ENCODE data around the gene SIL1. TPM values are rescaled to one million over a fixed set of nuclear protein-coding genes. Genes with fewer than 3 reads are reported as not detected.

The SIL1 gene
- total and polyA plus RNA-seq, 9 of the 15 experiments (the other 6 are each of a cell fraction or from before 2014, with no cell fraction given), result 1.3 to 30.5 (median 18.1) TPM

DNA sequence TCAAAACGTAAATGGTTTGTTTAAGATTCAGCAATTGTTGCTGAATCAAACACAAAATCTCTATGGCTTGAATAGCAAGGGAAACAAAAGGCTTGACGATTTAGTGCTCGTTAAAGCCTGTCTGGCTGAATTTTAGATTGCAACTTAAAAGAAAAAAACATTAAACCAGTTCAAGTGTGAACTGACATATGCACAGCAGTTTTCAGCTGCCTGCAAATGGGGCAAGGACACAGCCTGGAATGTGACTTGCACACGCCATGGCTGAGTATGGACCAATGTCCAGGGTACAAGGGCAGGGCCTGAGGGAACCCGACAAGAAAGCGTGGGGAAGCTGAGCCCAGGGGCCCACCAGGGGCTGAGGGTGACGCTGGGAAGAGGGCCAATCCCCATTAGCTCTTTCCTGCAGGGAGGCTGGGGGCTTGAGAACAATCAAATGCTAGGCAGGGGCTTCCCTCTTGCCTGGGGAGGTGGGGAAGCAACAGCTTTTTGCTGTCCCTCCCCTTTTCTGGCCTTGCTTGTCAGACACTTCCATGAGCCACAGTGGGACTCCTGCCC, 233.4 kb downstream of the SIL1 start:
- TF ChIP-seq, protein P1, sequence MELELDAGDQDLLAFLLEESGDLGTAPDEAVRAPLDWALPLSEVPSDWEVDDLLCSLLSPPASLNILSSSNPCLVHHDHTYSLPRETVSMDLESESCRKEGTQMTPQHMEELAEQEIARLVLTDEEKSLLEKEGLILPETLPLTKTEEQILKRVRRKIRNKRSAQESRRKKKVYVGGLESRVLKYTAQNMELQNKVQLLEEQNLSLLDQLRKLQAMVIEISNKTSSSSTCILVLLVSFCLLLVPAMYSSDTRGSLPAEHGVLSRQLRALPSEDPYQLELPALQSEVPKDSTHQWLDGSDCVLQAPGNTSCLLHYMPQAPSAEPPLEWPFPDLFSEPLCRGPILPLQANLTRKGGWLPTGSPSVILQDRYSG (tag; conservative IDR thresholded peaks at IDR 0.05; ENCODE audit: low read depth), result no peak
- TF ChIP-seq, protein P2, sequence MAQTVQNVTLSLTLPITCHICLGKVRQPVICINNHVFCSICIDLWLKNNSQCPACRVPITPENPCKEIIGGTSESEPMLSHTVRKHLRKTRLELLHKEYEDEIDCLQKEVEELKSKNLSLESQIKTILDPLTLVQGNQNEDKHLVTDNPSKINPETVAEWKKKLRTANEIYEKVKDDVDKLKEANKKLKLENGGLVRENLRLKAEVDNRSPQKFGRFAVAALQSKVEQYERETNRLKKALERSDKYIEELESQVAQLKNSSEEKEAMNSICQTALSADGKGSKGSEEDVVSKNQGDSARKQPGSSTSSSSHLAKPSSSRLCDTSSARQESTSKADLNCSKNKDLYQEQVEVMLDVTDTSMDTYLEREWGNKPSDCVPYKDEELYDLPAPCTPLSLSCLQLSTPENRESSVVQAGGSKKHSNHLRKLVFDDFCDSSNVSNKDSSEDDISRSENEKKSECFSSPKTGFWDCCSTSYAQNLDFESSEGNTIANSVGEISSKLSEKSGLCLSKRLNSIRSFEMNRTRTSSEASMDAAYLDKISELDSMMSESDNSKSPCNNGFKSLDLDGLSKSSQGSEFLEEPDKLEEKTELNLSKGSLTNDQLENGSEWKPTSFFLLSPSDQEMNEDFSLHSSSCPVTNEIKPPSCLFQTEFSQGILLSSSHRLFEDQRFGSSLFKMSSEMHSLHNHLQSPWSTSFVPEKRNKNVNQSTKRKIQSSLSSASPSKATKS (CRISPR knock-in tag; IDR thresholded peaks at IDR 0.05), result no peak
- no peak for TF ChIP-seq ARID2 (IDR thresholded peaks at IDR 0.05)
- no peak for TF ChIP-seq KDM2B (CRISPR knock-in tag; IDR thresholded peaks at IDR 0.05)
- no peak for TF ChIP-seq FOSL1 (tag; conservative IDR thresholded peaks at IDR 0.05)
- no peak for TF ChIP-seq CREB1 (IDR thresholded peaks at IDR 0.05)
- no peak for TF ChIP-seq CREB1 (CRISPR knock-in tag; IDR thresholded peaks at IDR 0.05)
- no peak for TF ChIP-seq ZNF23 (CRISPR knock-in tag; IDR thresholded peaks at IDR 0.05)
- TF ChIP-seq ZNF699 (CRISPR knock-in tag; IDR thresholded peaks at IDR 0.05; ENCODE audit: insufficient replicate concordance), result no peak
- no peak for TF ChIP-seq JUNB (CRISPR knock-in tag; conservative IDR thresholded peaks at IDR 0.05)
- no peak for TF ChIP-seq ZNF561 (CRISPR knock-in tag; conservative IDR thresholded peaks at IDR 0.05)
- no peak for TF ChIP-seq SAFB2 (IDR thresholded peaks at IDR 0.05; ENCODE audit: borderline replicate concordance, low read depth, low read length, severe bottlenecking)
- Histone ChIP-seq H3K4me1 (replicated peaks in 1 of 2; ENCODE audit: control insufficient read depth in 2 of 2, insufficient read depth in 2 of 2, low read length in 2 of 2) (no peaks in the 10 kb centered on the region), H3K9me1 (ENCODE audit: control insufficient read depth, insufficient read depth, low read length) (no peaks in the 10 kb centered on the region), H3K36me3 (ENCODE audit: control insufficient read depth, insufficient read depth, low read length) (no peaks in the 10 kb centered on the region), H3K4me2 (ENCODE audit: insufficient read depth, low read length) (no peak overlapping the region), H3K27me3 (ENCODE audit: control insufficient read depth in 2 of 2, insufficient read depth in 2 of 2, low read length in 2 of 2) (no peaks in the 10 kb centered on the region), H3K79me2 (ENCODE audit: control insufficient read depth, insufficient read depth, low read length) (no peaks in the 10 kb centered on the region), H3K4me3 (no peak overlapping the region), H3K9ac (ENCODE audit: insufficient read depth in 1 of 2, low read depth in 2 of 2, low read length in 2 of 2) (peak overlapping the region in 1 of 2 experiments; percentile 37; a peak in 1 of 4 replicates), H3K9me3 (replicated peaks; ENCODE audit: control insufficient read depth, insufficient read depth, low read depth, low read length) (no peaks in the 10 kb centered on the region), H3K27ac (ENCODE audit: extremely low read depth, low read depth, low read length) (no peak overlapping the region), H4K20me1 (replicated peaks; ENCODE audit: control insufficient read depth, insufficient read depth, low read length) (peaks cover 4% of the 10 kb centered on the region; the same call in 1 of the 2 replicates), H2AFZ (ENCODE audit: low read depth, low read length) (no peak overlapping the region)
- ChIA-PET POLR2A (interaction anchor here (0.5 kb wide), 2 partner anchors 11 to 17 kb away, joined by 3 read pairs; no protein-coding TSS in a partner anchor), CTCF (ENCODE audit: low intra/inter-chr PET ratio) (no interaction called here)
- no peak; the same call in 2 of the 3 replicates for ATAC-seq
- in situ Hi-C loops (cut with MboI), result no loop called here
- WGBS (ENCODE audit: insufficient coverage, low coverage, missing lambda C conversion rate), result 52% methylated on average over 7 of the region's 7 CpGs
- no TSS peak for BruUV-seq (replicated peaks)
- no peak for FAIRE-seq
- intact Hi-C loops (cut with micrococcal nuclease), result no loop called here
- no peak for DNase-seq (ENCODE audit: extremely low read depth in 1 of 4, low spot score in 3 of 4)
